ENCODE data around the gene XAB2. TPM values are rescaled to one million over a fixed set of nuclear protein-coding genes. Genes with fewer than 3 reads are reported as not detected.

XAB2 gene
- total RNA-seq, 1 experiment from 2014 or later, result 48.0 TPM

- H4K91ac ChIP-seq (ENCODE audit: insufficient read length, low read depth, low read length), result no peak overlapping the region
- no peak overlapping the region for H2BK120ac ChIP-seq (ENCODE audit: low read depth, low read length, poor library complexity, severe bottlenecking)
- H3K9me3 ChIP-seq (ENCODE audit: control insufficient read depth, low read depth, low read length), result no peaks in the 10 kb centered on the region
- no peak overlapping the region for H2BK12ac ChIP-seq (ENCODE audit: insufficient read length, low read depth, low read length)
- TF ChIP-seq, protein P1, sequence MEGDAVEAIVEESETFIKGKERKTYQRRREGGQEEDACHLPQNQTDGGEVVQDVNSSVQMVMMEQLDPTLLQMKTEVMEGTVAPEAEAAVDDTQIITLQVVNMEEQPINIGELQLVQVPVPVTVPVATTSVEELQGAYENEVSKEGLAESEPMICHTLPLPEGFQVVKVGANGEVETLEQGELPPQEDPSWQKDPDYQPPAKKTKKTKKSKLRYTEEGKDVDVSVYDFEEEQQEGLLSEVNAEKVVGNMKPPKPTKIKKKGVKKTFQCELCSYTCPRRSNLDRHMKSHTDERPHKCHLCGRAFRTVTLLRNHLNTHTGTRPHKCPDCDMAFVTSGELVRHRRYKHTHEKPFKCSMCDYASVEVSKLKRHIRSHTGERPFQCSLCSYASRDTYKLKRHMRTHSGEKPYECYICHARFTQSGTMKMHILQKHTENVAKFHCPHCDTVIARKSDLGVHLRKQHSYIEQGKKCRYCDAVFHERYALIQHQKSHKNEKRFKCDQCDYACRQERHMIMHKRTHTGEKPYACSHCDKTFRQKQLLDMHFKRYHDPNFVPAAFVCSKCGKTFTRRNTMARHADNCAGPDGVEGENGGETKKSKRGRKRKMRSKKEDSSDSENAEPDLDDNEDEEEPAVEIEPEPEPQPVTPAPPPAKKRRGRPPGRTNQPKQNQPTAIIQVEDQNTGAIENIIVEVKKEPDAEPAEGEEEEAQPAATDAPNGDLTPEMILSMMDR (conservative IDR thresholded peaks at IDR 0.05), result no peak
- H3K9me3 Mint-ChIP-seq, result no peaks in the 10 kb centered on the region
- peaks cover 9% of the 10 kb centered on the region for H3K23me2 ChIP-seq (ENCODE audit: insufficient read length, low read depth, low read length, poor library complexity, severe bottlenecking)
- peaks cover 21 to 27% of the 10 kb centered on the region in 2 experiments for H3K4me1 Mint-ChIP-seq
- peak overlapping the region; percentile 79 for H2BK5ac ChIP-seq (ENCODE audit: insufficient read length, low read length)
- H2AFZ ChIP-seq (ENCODE audit: low read length), result no peak overlapping the region
- H2AK5ac ChIP-seq (ENCODE audit: insufficient read length, low read length), result no peak overlapping the region
- H3K79me1 ChIP-seq (ENCODE audit: insufficient read depth, low read depth, low read length, poor library complexity, severe bottlenecking), result peaks cover 3% of the 10 kb centered on the region
- no peak overlapping the region for H3K27ac ChIP-seq (ENCODE audit: insufficient read length, low read depth, low read length)
- no peaks in the 10 kb centered on the region for H3K27me3 ChIP-seq (ENCODE audit: insufficient read depth, low read length)
- peak overlapping the region in 1 of 3 experiments; percentile 18; a peak in 2 of 7 replicates for H3K27ac Mint-ChIP-seq
- H3K4me1 ChIP-seq (ENCODE audit: insufficient read depth, low read length), result no peaks in the 10 kb centered on the region; the same call in 1 of the 2 replicates
- H4K20me1 ChIP-seq (ENCODE audit: control insufficient read depth, insufficient read depth, insufficient read length), result no peaks in the 10 kb centered on the region
- no peak overlapping the region for H2BK15ac ChIP-seq (ENCODE audit: low read depth, low read length)
- no peak overlapping the region for H3T11ph ChIP-seq (ENCODE audit: low read length)
- no peak overlapping the region for H2BK20ac ChIP-seq (ENCODE audit: low read depth, low read length, poor library complexity, severe bottlenecking)
- H3K14ac ChIP-seq (ENCODE audit: insufficient read depth, low read length), result no peak overlapping the region; the same call in 1 of the 2 replicates
- DNase-seq, result no peak
- H4K5ac ChIP-seq (ENCODE audit: insufficient read length, low read depth, low read length), result no peak overlapping the region
- H3K27me3 Mint-ChIP-seq (ENCODE audit: low read depth), result peaks cover 25% of the 10 kb centered on the region
- peaks cover 3 to 18% (median 12%) of the 10 kb centered on the region in 3 experiments; a peak in 4 of 7 replicates for H3K36me3 Mint-ChIP-seq (ENCODE audit: insufficient read depth in 1 of 3, low read depth in 3 of 3)
- no peak overlapping the region for H3K18ac ChIP-seq (ENCODE audit: insufficient read length, low read depth, low read length)
- H3K23ac ChIP-seq (ENCODE audit: insufficient read length, low read depth, low read length), result peak overlapping the region; percentile 27
- no peaks in the 10 kb centered on the region; the same call in 1 of the 2 replicates for H3K79me2 ChIP-seq (ENCODE audit: insufficient read depth, low read length)
- no peak overlapping the region for H3K9ac ChIP-seq (ENCODE audit: extremely low read depth, insufficient read length, low read length)
- H3K4me2 ChIP-seq (ENCODE audit: insufficient read depth, insufficient read length, low read length), result no peak overlapping the region
- no CpG with 5 or more reads among the region's 9 CpGs for WGBS (ENCODE audit: extremely low coverage, insufficient read length, low lambda C conversion rate)
- H3K56ac ChIP-seq (ENCODE audit: insufficient read length, low read depth, low read length), result no peak overlapping the region
- H4K8ac ChIP-seq (replicated peaks; ENCODE audit: insufficient read length, low read depth, low read length), result no peak overlapping the region
- H3K4ac ChIP-seq (ENCODE audit: low read depth, low read length), result no peak overlapping the region
- H3K4me3 Mint-ChIP-seq, result peak overlapping the region; percentile 80 to 86; a peak in 3 of 5 replicates
Measured at GRCh38 chr19:7597689-7598088, 31.7 kb downstream of the XAB2 start.

Measured in H9 (cell line).